ENCODE measurements around the gene PRPF40A.

Gene PRPF40A

GRCh38 chr2:152715112-152715511 is 2.1 kb downstream of the PRPF40A start:
- DNase-seq (ENCODE audit: low spot score), result no peak
- TF ChIP-seq CTCF (IDR thresholded peaks at IDR 0.05; ENCODE audit: extremely low read depth, missing control alignments), result no peak

GRCh38 chr2:152710713-152711112 is 6.5 kb downstream of the PRPF40A start:
- no peak for TF ChIP-seq CTCF (IDR thresholded peaks at IDR 0.05; ENCODE audit: extremely low read depth, missing control alignments)

GRCh38 chr2:152708742-152709141 is 8.5 kb downstream of the PRPF40A start:
- no peak for DNase-seq (ENCODE audit: low spot score)
- no peak for TF ChIP-seq CTCF (IDR thresholded peaks at IDR 0.05; ENCODE audit: extremely low read depth, missing control alignments)

More at GRCh38 chr2:152710713-152711112, 6.5 kb downstream of the PRPF40A start:
- DNase-seq (ENCODE audit: low spot score), result no peak

- no peak for DNase-seq (ENCODE audit: low spot score)
- no peak for TF ChIP-seq CTCF (IDR thresholded peaks at IDR 0.05; ENCODE audit: extremely low read depth, missing control alignments)
Measured at GRCh38 chr2:152706477-152707021, 10.7 kb downstream of the PRPF40A start.

GRCh38 chr2:152701198-152701597 is 16.1 kb downstream of the PRPF40A start:
- TF ChIP-seq CTCF (IDR thresholded peaks at IDR 0.05; ENCODE audit: extremely low read depth, missing control alignments), result no peak
- DNase-seq (ENCODE audit: low spot score), result no peak

GRCh38 chr2:152696476-152696875 is 20.8 kb downstream of the PRPF40A start:
- no peak for TF ChIP-seq CTCF (IDR thresholded peaks at IDR 0.05; ENCODE audit: extremely low read depth, missing control alignments)
- DNase-seq (ENCODE audit: low spot score), result no peak

GRCh38 chr2:152695763-152696162 is 21.5 kb downstream of the PRPF40A start:
- TF ChIP-seq CTCF (IDR thresholded peaks at IDR 0.05; ENCODE audit: extremely low read depth, missing control alignments), result no peak
- DNase-seq (ENCODE audit: low spot score), result no peak
